K562 (cell line): ENCODE data around the gene TXN. TPM values are rescaled to one million over a fixed set of nuclear protein-coding genes. Genes with fewer than 3 reads are reported as not detected.

Experiments
- ADNP ChIP-seq: fragments of 200-800 bp; sonication (Bioruptor generic); IDR thresholded peaks from 2 replicates; pipeline ENCODE4 v1.6.1; 2016; ENCODE audit warnings: missing genetic modification characterization, missing compliant biosample characterization
- MEIS2 ChIP-seq: fragments of 450-650 bp; IDR thresholded peaks from 2 replicates; pipeline ENCODE4 v1.6.1; 2014; ENCODE audit warnings: mild to moderate bottlenecking; ENCODE audit not compliant: partially characterized antibody
- ZNF407 ChIP-seq: fragments of 450-650 bp; IDR thresholded peaks from 2 replicates; pipeline ENCODE4 v1.6.1; 2016; ENCODE audit warnings: low read depth
- polyA plus RNA-seq, 8 experiments: library from polyadenylated mRNA; depleted of rRNA in 4 of 8; stranded (reverse) in 5 of 8; unstranded in 3 of 8; fragments of >200 nt; fragmentation: Nextera tagmentation in 2 of 8; fragmentation: Illumina TruSeq in 1 of 8; extraction: Ambion mirVana in 2 of 8; extraction: Trizol in 1 of 8; gene quantifications; 2 replicates each; pipeline versions ENCODE4 v1.2.1 to v1.2.3, GENCODE V29; 2011 to 2014; ENCODE audit warnings: inconsistent platforms in 1 of 8, missing spikeins in 1 of 8
- total RNA-seq, 7 experiments: library from RNA; depleted of rRNA in 6 of 7; stranded (reverse); fragments of >200 nt in 6 of 7; fragmentation: Illumina TruSeq in 2 of 7; extraction: Trizol in 2 of 7; gene quantifications; 2 replicates each; pipeline versions ENCODE4 v1.2.1 to v1.2.3, GENCODE V29; 2011 to 2021; ENCODE audit warnings: low replicate concordance in 1 of 7

Gene TXN
- total and polyA plus RNA-seq, 9 of the 15 experiments (the other 6 are each of a cell fraction or from before 2014, with no cell fraction given): 272 to 1,596 (median 514) TPM

GRCh38 chr9:110287289-110287680 is 31.0 kb upstream of the TXN start (continued):
- TF ChIP-seq ZNF407 (no peak), MEIS2 (no peak), ADNP (tag) (no peak)
